NB4 (cell line): ENCODE results near the gene KCTD7.

Experiments used
- DNase-seq: peaks from one replicate; pipeline ENCODE4 v3.0.0; 2010; ENCODE audit warnings: low read depth
- H3K4me3 ChIP-seq: one replicate; pipeline ENCODE4 v1.5.1; 2011; ENCODE audit warnings: mild to moderate bottlenecking, low read depth, low read length, moderate library complexity
- CTCF ChIP-seq: IDR thresholded peaks from one replicate; pipeline ENCODE4 v1.5.1; 2012; ENCODE audit warnings: low read depth, low read length
- MAX ChIP-seq: IDR thresholded peaks from 2 replicates; pipeline ENCODE4 v1.6.1; 2011; ENCODE audit warnings: low read depth, low read length
- MYC ChIP-seq: IDR thresholded peaks from 2 replicates; pipeline ENCODE4 v1.6.1; 2011; ENCODE audit warnings: low read depth, low read length
- POLR2A ChIP-seq: IDR thresholded peaks from 2 replicates; pipeline ENCODE4 v1.6.1; 2011; ENCODE audit warnings: mild to moderate bottlenecking; ENCODE audit not compliant: insufficient read length; ENCODE audit errors: extremely low read depth

KCTD7 gene

GRCh38 chr7:66689081-66689480 lies 60.4 kb downstream of the KCTD7 start:
- no peak for DNase-seq
- TF ChIP-seq CTCF: no peak
- no peak for TF ChIP-seq MAX
- TF ChIP-seq MYC: no peak
- no peak for TF ChIP-seq POLR2A
- H3K4me3 ChIP-seq: no peak overlapping the region

- no peak overlapping the region for H3K4me3 ChIP-seq
- TF ChIP-seq POLR2A (no peak), MAX (no peak), MYC (no peak), CTCF (no peak)
- DNase-seq: no peak
Measured at GRCh38 chr7:66693331-66693730, 64.7 kb downstream of the KCTD7 start.
